H1 (cell line): ENCODE data around the gene CST6. TPM values are rescaled to one million over a fixed set of nuclear protein-coding genes. Genes with fewer than 3 reads are reported as not detected.

Source experiments
- CTCF ChIA-PET: fragments of 300-600 bp; sonication (Branson Sonifier 250); formaldehyde crosslinking; loops from one replicate; lab custom pipeline; 2021; ENCODE audit not compliant: partially characterized antibody; lab: Charles Lee
- POLR2A ChIA-PET: fragments of 300-600 bp; sonication (Branson Sonifier 250); formaldehyde crosslinking; loops from one replicate; lab custom pipeline; 2021; ENCODE audit warnings: inconsistent platforms; ENCODE audit not compliant: partially characterized antibody; lab: Charles Lee
- DNase-seq, 2 experiments: peaks; one replicate each; pipeline versions ENCODE4 v3.0.0 to v3.0.0-alpha.2; 2010 to 2022; ENCODE audit warnings: low spot score in 2 of 2, low read depth in 1 of 2, mixed read lengths in 1 of 2
- FAIRE-seq: peaks from 2 replicates; lab custom pipeline; 2011; peaks lifted over from hg19 to GRCh38; lab: Jason Lieb, UNC
- H2AFZ ChIP-seq: 2 replicates; pipeline ENCODE4 v1.8.1; 2012; ENCODE audit warnings: low read length, inconsistent platforms
- H2AK5ac ChIP-seq: 2 replicates; pipeline ENCODE4 v1.6.1; 2013; ENCODE audit warnings: low read depth, low read length
- H2BK120ac ChIP-seq: replicated peaks from 2 replicates; pipeline ENCODE3; 2013; ENCODE audit warnings: low read depth, low read length, inconsistent platforms
- H2BK12ac ChIP-seq: 2 replicates; pipeline ENCODE4 v1.6.1; 2013; ENCODE audit warnings: low read depth, low read length
- H2BK15ac ChIP-seq: 2 replicates; pipeline ENCODE4 v1.6.1; 2013; ENCODE audit warnings: low read length
- H2BK20ac ChIP-seq: 2 replicates; pipeline ENCODE4 v1.6.1; 2013; ENCODE audit warnings: low read length
- H2BK5ac ChIP-seq: 2 replicates; pipeline ENCODE4 v1.6.1; 2013; ENCODE audit warnings: low read depth, low read length
- H3K14ac ChIP-seq: 2 replicates; pipeline ENCODE4 v1.6.1; 2013; ENCODE audit warnings: inconsistent platforms; ENCODE audit not compliant: insufficient read length
- H3K18ac ChIP-seq: 2 replicates; pipeline ENCODE4 v1.6.1; 2013; ENCODE audit warnings: low read length; ENCODE audit errors: extremely low read depth
- H3K23ac ChIP-seq: 2 replicates; pipeline ENCODE4 v1.6.1; 2013; ENCODE audit warnings: inconsistent platforms; ENCODE audit not compliant: insufficient read length
- H3K23me2 ChIP-seq: 2 replicates; pipeline ENCODE4 v1.6.1; 2013; ENCODE audit warnings: low read depth, low read length
- H3K27ac ChIP-seq: 2 replicates; pipeline ENCODE4 v1.6.1; 2011; ENCODE audit warnings: low read depth, low read length, inconsistent platforms
- H3K27me3 ChIP-seq, 4 experiments: replicated peaks in 1 of 4; 1 replicate in 1 of 4; 2 replicates in 3 of 4; pipeline versions ENCODE4 v1.6.1 to v1.8.1; 2011 to 2013; ENCODE audit warnings: low read length in 3 of 4, mild to moderate bottlenecking in 3 of 4, inconsistent platforms in 2 of 4, mixed read lengths in 2 of 4, moderate library complexity in 1 of 4; ENCODE audit not compliant: control insufficient read depth in 3 of 4, insufficient read depth in 3 of 4; ENCODE audit errors: extremely low read depth in 1 of 4
- H3K36me3 ChIP-seq, 4 experiments: 2 replicates each; pipeline versions ENCODE4 v1.6.1 to v1.8.1; 2011 to 2013; ENCODE audit warnings: mild to moderate bottlenecking in 4 of 4, low read length in 3 of 4, moderate library complexity in 2 of 4, control low read depth in 1 of 4, inconsistent platforms in 1 of 4; ENCODE audit not compliant: insufficient read depth in 4 of 4, control insufficient read depth in 2 of 4
- H3K4ac ChIP-seq: replicated peaks from 2 replicates; pipeline ENCODE3; 2013; ENCODE audit warnings: low read length, low read depth, mixed read lengths, inconsistent platforms; ENCODE audit not compliant: insufficient read length
- H3K4me1 ChIP-seq, 4 experiments: replicated peaks in 1 of 4; 1 replicate in 1 of 4; 2 replicates in 3 of 4; pipeline versions ENCODE4 v1.6.1 to v1.8.1; 2011 to 2013; ENCODE audit warnings: low read length in 3 of 4, inconsistent platforms in 2 of 4, mixed read lengths in 1 of 4; ENCODE audit not compliant: insufficient read depth in 4 of 4, control insufficient read depth in 3 of 4
- H3K4me2 ChIP-seq, 2 experiments: 2 replicates each; pipeline versions ENCODE4 v1.6.1 to v1.8.1; 2011 to 2013; ENCODE audit warnings: low read depth in 2 of 2, low read length in 2 of 2, control low read depth in 1 of 2, inconsistent platforms in 1 of 2, mild to moderate bottlenecking in 1 of 2; ENCODE audit not compliant: insufficient read depth in 1 of 2
- H3K4me3 ChIP-seq, 4 experiments: fragments of 200-600, 300-600 bp in 1 of 4; sonication (generic), shearing (Covaris generic), sonication (Bioruptor Twin) in 1 of 4; 2 replicates each; pipeline versions ENCODE4 v1.5.1 to v1.8.1; 2011 to 2016; ENCODE audit warnings: low read length in 4 of 4, low read depth in 3 of 4, control low read depth in 2 of 4, inconsistent platforms in 2 of 4, mild to moderate bottlenecking in 2 of 4, mixed read lengths in 1 of 4, moderate library complexity in 1 of 4; ENCODE audit not compliant: insufficient read depth in 2 of 4; ENCODE audit errors: extremely low read depth in 1 of 4
- H3K56ac ChIP-seq: replicated peaks from 2 replicates; pipeline ENCODE3; 2013; ENCODE audit warnings: low read depth, mild to moderate bottlenecking, mixed read lengths, low read length, inconsistent platforms; ENCODE audit not compliant: insufficient read length
- H3K79me1 ChIP-seq: 2 replicates; pipeline ENCODE4 v1.6.1; 2013; ENCODE audit warnings: low read depth, low read length, control low read depth
- H3K79me2 ChIP-seq, 2 experiments: 2 replicates each; pipeline versions ENCODE4 v1.6.1 to v1.8.1; 2012 to 2013; ENCODE audit warnings: low read length in 2 of 2, mild to moderate bottlenecking in 2 of 2, inconsistent platforms in 1 of 2; ENCODE audit not compliant: insufficient read depth in 2 of 2, control insufficient read depth in 1 of 2
- H3K9ac ChIP-seq, 4 experiments: replicated peaks in 1 of 4; 1 replicate in 1 of 4; 2 replicates in 3 of 4; pipeline versions ENCODE4 v1.6.1 to v1.8.1; 2011 to 2013; ENCODE audit warnings: low read depth in 3 of 4, low read length in 3 of 4, control low read depth in 2 of 4, mild to moderate bottlenecking in 2 of 4, moderate library complexity in 2 of 4, inconsistent platforms in 1 of 4; ENCODE audit errors: extremely low read depth in 1 of 4
- H3K9me3 ChIP-seq, 2 experiments: 2 replicates each; pipeline versions ENCODE4 v1.6.1 to v1.8.1; 2012 to 2013; ENCODE audit warnings: mild to moderate bottlenecking in 2 of 2, moderate library complexity in 2 of 2, control low read depth in 1 of 2, inconsistent platforms in 1 of 2, low read depth in 1 of 2, low read length in 1 of 2, mixed read lengths in 1 of 2; ENCODE audit not compliant: insufficient read depth in 2 of 2
- H4K20me1 ChIP-seq, 2 experiments: replicated peaks in 1 of 2; 2 replicates each; pipeline versions ENCODE3 to v1.8.1; 2011 to 2013; ENCODE audit warnings: inconsistent platforms in 2 of 2, low read length in 2 of 2, mild to moderate bottlenecking in 1 of 2; ENCODE audit not compliant: insufficient read depth in 2 of 2, control insufficient read depth in 1 of 2
- H4K5ac ChIP-seq: 2 replicates; pipeline ENCODE4 v1.6.1; 2013; ENCODE audit warnings: low read length, low read depth, mixed read lengths, inconsistent platforms; ENCODE audit not compliant: insufficient read length
- H4K8ac ChIP-seq: 2 replicates; pipeline ENCODE4 v1.8.0; 2013; ENCODE audit warnings: mild to moderate bottlenecking, moderate library complexity, low read length, inconsistent platforms; ENCODE audit not compliant: insufficient read depth; ENCODE audit errors: extremely low read depth
- H4K91ac ChIP-seq: replicated peaks from 2 replicates; pipeline ENCODE3; 2013; ENCODE audit warnings: low read length, mixed read lengths, inconsistent platforms; ENCODE audit not compliant: insufficient read length
- BACH1 ChIP-seq: IDR thresholded peaks from 2 replicates; pipeline ENCODE4 v1.6.1; 2012; ENCODE audit warnings: low read length, improper control_type of control experiment
- BCL11A ChIP-seq, 2 experiments: IDR thresholded peaks; one replicate each; pipeline ENCODE4 v1.6.1; 2011; ENCODE audit warnings: low read depth in 2 of 2, low read length in 2 of 2, mild to moderate bottlenecking in 2 of 2
- BRCA1 ChIP-seq: IDR thresholded peaks from 2 replicates; pipeline ENCODE4 v1.6.1; 2012; ENCODE audit warnings: low read depth, low read length, improper control_type of control experiment
- CBX5 ChIP-seq: fragments of 300-800, 300-1000 bp; sonication (generic); IDR thresholded peaks from 2 replicates; pipeline ENCODE4 v1.7.1; 2016; ENCODE audit warnings: antibody characterized with exemption, low read length, low read depth
- CBX8 ChIP-seq: fragments of 300-800, 300-1000 bp; sonication (generic); IDR thresholded peaks from 2 replicates; pipeline ENCODE4 v1.7.1; 2016; ENCODE audit warnings: low read depth, low read length, borderline replicate concordance
- MAX ChIP-seq: IDR thresholded peaks from 2 replicates; pipeline ENCODE4 v1.6.1; 2012; ENCODE audit warnings: inconsistent platforms
- RAD21 ChIP-seq, 2 experiments: IDR thresholded peaks in 1 of 2; conservative IDR thresholded peaks in 1 of 2; 2 replicates each; pipeline ENCODE4 v1.6.1; 2011; ENCODE audit warnings: low read depth in 2 of 2, low read length in 2 of 2, improper control_type of control experiment in 1 of 2, inconsistent platforms in 1 of 2, mild to moderate bottlenecking in 1 of 2, moderate library complexity in 1 of 2
- RFX5 ChIP-seq: IDR thresholded peaks from 2 replicates; pipeline ENCODE4 v1.6.1; 2011; ENCODE audit warnings: low read depth, low read length, improper control_type of control experiment, borderline replicate concordance
- SIRT6 ChIP-seq: IDR thresholded peaks from one replicate; pipeline ENCODE4 v1.7.1; 2012; ENCODE audit warnings: low read length, inconsistent platforms
- SP1 ChIP-seq: IDR thresholded peaks from 2 replicates; pipeline ENCODE4 v1.6.1; 2011; ENCODE audit warnings: low read depth, low read length
- TEAD4 ChIP-seq: IDR thresholded peaks from 2 replicates; pipeline ENCODE4 v1.6.1; 2012; ENCODE audit warnings: low read depth, low read length, inconsistent platforms, mixed read lengths
- ZNF274 ChIP-seq: IDR thresholded peaks from 2 replicates; pipeline ENCODE4 v1.7.0; 2012; ENCODE audit warnings: low read length, borderline replicate concordance; ENCODE audit errors: extremely low read depth
- WGBS, 2 experiments: shearing (Covaris generic) in 1 of 2; methylation state at CpG; one replicate each; pipeline versions ENCODE4 v1.1.6 to v1.1.7; 2013 to 2015; ENCODE audit warnings: low lambda C conversion rate in 2 of 2, mixed read lengths in 2 of 2, inconsistent platforms in 1 of 2, low coverage in 1 of 2, missing lambda C conversion rate in 1 of 2; ENCODE audit not compliant: insufficient replicate concordance in 2 of 2, insufficient coverage in 1 of 2, insufficient read length in 1 of 2; ENCODE audit errors: extremely low coverage in 1 of 2, missing lambda C conversion rate in 1 of 2; 5-methylcytosine and 5-hydroxymethylcytosine counted together
- polyA plus RNA-seq, 7 experiments: library from polyadenylated mRNA; depleted of rRNA in 3 of 7; stranded (reverse) in 5 of 7; unstranded in 2 of 7; fragments of >200 nt in 5 of 7; fragments of 200-250 nt in 2 of 7; gene quantifications; 1 replicate in 5 of 7; 2 replicates in 1 of 7; 4 replicates in 1 of 7; pipeline versions ENCODE4 v1.2.1 to v1.2.3, GENCODE V29; 2011 to 2013; ENCODE audit warnings: missing spikeins in 2 of 7, mixed read lengths in 2 of 7
- total RNA-seq: library from RNA; stranded (reverse); fragmentation: NEBNext Ultra II Directional; extraction: Animal tissue kit (Norgen Biotek cat#: 25700); gene quantifications from 2 replicates; pipeline ENCODE4 v1.2.1, GENCODE V29; 2021

CST6 gene
- total and polyA plus RNA-seq, 2 of the 8 experiments (the other 6 are each of a cell fraction or from before 2014, with no cell fraction given), result 1.6 to 7.6 TPM

GRCh38 chr11:65967329-65967934 lies 44.4 kb upstream of the CST6 start:
- Histone ChIP-seq H2BK20ac (no peak overlapping the region), H3K27ac (no peak overlapping the region), H4K8ac (no peak overlapping the region), H4K5ac (no peak overlapping the region), H3K14ac (no peak overlapping the region)
- POLR2A ChIA-PET, result interaction anchor here (0.7 to 2.4 kb wide), 3 partner anchors 10 to 36 kb away, joined by 3 to 7 read pairs (median 5); no protein-coding TSS in a partner anchor
- TF ChIP-seq SP1 (no peak), MAX (no peak), RFX5 (no peak), BCL11A (IDR thresholded peaks at IDR 0.05; ENCODE audit: low read depth in 2 of 2, low read length in 2 of 2) (no peak), SIRT6 (no peak), RAD21 (IDR thresholded peaks at IDR 0.05 in 1 of 2, conservative IDR thresholded peaks at IDR 0.05 in 1 of 2; ENCODE audit: low read depth in 2 of 2, low read length in 2 of 2) (no peak), CBX5 (no peak), BACH1 (no peak), BRCA1 (no peak), CBX8 (no peak), TEAD4 (no peak), ZNF274 (no peak)
- TF ChIP-seq, all 59 proteins: peak for 0
- Histone ChIP-seq H4K20me1 (peaks cover 1 to 11% of the 10 kb centered on the region in 2 experiments), H3K27me3 (no peaks in the 10 kb centered on the region), H2BK120ac (no peak overlapping the region), H3K56ac (no peak overlapping the region), H3K79me2 (peaks cover 7 to 16% of the 10 kb centered on the region in 2 experiments), H2BK5ac (no peak overlapping the region), H3K18ac (no peak overlapping the region), H3K9ac (no peak overlapping the region), H3K4me3 (no peak overlapping the region), H3K79me1 (peaks cover 8% of the 10 kb centered on the region), H3K23ac (no peak overlapping the region), H2AFZ (no peak overlapping the region), H2BK15ac (no peak overlapping the region), H2BK12ac (no peak overlapping the region), H4K91ac (no peak overlapping the region), H2AK5ac (no peak overlapping the region), H3K23me2 (peaks cover 4% of the 10 kb centered on the region; the same call in 1 of the 2 replicates), H3K4me1 (peaks cover 0 to 5% (median 2%) of the 10 kb centered on the region in 4 experiments; a peak in 2 of 7 replicates), H3K9me3 (no peaks in the 10 kb centered on the region), H3K36me3 (peaks cover 12 to 47% (median 35%) of the 10 kb centered on the region in 4 experiments), H3K4me2 (no peak overlapping the region), H3K4ac (no peak overlapping the region)
- CTCF ChIA-PET, result interaction anchor here (0.6 to 1.6 kb wide), 6 partner anchors 18 to 79 kb away, joined by 3 to 6 read pairs (median 4); partner anchors contain the start of genes CCDC85B and FIBP
- WGBS, 2 experiments, result 94% methylated on average over 17 of the region's 30 CpGs; no CpG with 5 or more reads in 1 of the 2 experiments
- DNase-seq (no peak), FAIRE-seq (no peak)
